Measurements from ENCODE around the gene USH2A.

DNA sequence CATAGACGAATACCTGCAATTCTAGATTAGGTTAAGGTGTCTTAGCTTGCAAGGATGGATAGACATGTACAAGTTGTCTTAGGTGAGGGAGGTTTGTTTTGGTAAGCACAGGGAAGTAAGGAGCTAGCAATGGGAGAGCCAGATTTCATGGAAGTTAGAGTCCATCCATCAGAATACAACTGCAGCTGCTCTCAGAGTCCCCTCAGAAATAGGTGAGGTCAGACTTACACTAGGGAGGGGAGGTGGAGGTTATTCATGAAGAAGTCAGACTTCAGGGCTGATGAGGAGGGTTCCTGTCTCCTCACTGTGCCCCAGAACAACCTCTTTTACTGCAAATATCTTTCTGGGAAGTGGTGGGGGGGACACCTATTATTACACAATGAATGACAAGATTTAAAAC is 770.9 kb downstream of the USH2A start:
- TF ChIP-seq, protein P1, sequence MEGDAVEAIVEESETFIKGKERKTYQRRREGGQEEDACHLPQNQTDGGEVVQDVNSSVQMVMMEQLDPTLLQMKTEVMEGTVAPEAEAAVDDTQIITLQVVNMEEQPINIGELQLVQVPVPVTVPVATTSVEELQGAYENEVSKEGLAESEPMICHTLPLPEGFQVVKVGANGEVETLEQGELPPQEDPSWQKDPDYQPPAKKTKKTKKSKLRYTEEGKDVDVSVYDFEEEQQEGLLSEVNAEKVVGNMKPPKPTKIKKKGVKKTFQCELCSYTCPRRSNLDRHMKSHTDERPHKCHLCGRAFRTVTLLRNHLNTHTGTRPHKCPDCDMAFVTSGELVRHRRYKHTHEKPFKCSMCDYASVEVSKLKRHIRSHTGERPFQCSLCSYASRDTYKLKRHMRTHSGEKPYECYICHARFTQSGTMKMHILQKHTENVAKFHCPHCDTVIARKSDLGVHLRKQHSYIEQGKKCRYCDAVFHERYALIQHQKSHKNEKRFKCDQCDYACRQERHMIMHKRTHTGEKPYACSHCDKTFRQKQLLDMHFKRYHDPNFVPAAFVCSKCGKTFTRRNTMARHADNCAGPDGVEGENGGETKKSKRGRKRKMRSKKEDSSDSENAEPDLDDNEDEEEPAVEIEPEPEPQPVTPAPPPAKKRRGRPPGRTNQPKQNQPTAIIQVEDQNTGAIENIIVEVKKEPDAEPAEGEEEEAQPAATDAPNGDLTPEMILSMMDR (IDR thresholded peaks at IDR 0.05): no peak
- no peak for TF ChIP-seq POLR2A (IDR thresholded peaks at IDR 0.05)
